UCSD-AML1 (cell line): ENCODE results near the gene SNUPN.
A peak's percentile ranks its signal among the peaks of the same experiment; 100 is the strongest.
"Not testable (repeated sequence)": the region's sequence is repeated elsewhere in the genome, so short reads cannot be mapped to it uniquely, and the experiment has no call there.

Source experiments
- DNase-seq: peaks from one replicate; lab custom pipeline; 2025; ENCODE audit not compliant: unreplicated experiment; lab: John Stamatoyannopoulos, UW

Gene SNUPN

GRCh38 chr15:75637245-75638009, 11.9 kb upstream of the SNUPN start:
- DNase-seq: no peak

GRCh38 chr15:75636026-75636425, 10.5 kb upstream of the SNUPN start:
- DNase-seq: no peak

GRCh38 chr15:75633922-75634321, 8.4 kb upstream of the SNUPN start:
- not testable (repeated sequence) for DNase-seq

- no peak for DNase-seq
These were observed 6.4 kb upstream of the SNUPN start for GRCh38 chr15:75631935-75632334.

GRCh38 chr15:75622505-75622904, 3.0 kb downstream of the SNUPN start:
- no peak for DNase-seq

- peak; percentile 51 for DNase-seq
These were observed 4.6 kb downstream of the SNUPN start for GRCh38 chr15:75620841-75621391.

GRCh38 chr15:75620058-75620820, 5.3 kb downstream of the SNUPN start:
- DNase-seq: peak; percentile 36

- no peak for DNase-seq
These were observed 8.8 kb downstream of the SNUPN start for GRCh38 chr15:75616766-75617165.

- DNase-seq: peak; percentile 56
These were observed 18.5 kb downstream of the SNUPN start for GRCh38 chr15:75606711-75607699.

- no peak for DNase-seq
These were observed 19.5 kb downstream of the SNUPN start for GRCh38 chr15:75606026-75606425.

GRCh38 chr15:75599401-75599800, 26.1 kb downstream of the SNUPN start:
- no peak for DNase-seq

- no peak for DNase-seq
These were observed 27.2 kb downstream of the SNUPN start for GRCh38 chr15:75598361-75598760.

- DNase-seq: peak; percentile 31
These were observed 27.7 kb downstream of the SNUPN start for GRCh38 chr15:75597667-75598341.

GRCh38 chr15:75596703-75597345, 28.7 kb downstream of the SNUPN start:
- no peak for DNase-seq

GRCh38 chr15:75594276-75594675, 31.2 kb downstream of the SNUPN start:
- no peak for DNase-seq

GRCh38 chr15:75591655-75592364, 33.7 kb downstream of the SNUPN start:
- DNase-seq: no peak

- no peak for DNase-seq
These were observed 35.3 kb downstream of the SNUPN start for GRCh38 chr15:75590239-75590638.

- no peak for DNase-seq
These were observed 36.5 kb downstream of the SNUPN start for GRCh38 chr15:75589071-75589470.

GRCh38 chr15:75586422-75586821, 39.1 kb downstream of the SNUPN start:
- not testable (repeated sequence) for DNase-seq
